ENCODE measurements around the gene TDRD3.

TDRD3 gene

DNA sequence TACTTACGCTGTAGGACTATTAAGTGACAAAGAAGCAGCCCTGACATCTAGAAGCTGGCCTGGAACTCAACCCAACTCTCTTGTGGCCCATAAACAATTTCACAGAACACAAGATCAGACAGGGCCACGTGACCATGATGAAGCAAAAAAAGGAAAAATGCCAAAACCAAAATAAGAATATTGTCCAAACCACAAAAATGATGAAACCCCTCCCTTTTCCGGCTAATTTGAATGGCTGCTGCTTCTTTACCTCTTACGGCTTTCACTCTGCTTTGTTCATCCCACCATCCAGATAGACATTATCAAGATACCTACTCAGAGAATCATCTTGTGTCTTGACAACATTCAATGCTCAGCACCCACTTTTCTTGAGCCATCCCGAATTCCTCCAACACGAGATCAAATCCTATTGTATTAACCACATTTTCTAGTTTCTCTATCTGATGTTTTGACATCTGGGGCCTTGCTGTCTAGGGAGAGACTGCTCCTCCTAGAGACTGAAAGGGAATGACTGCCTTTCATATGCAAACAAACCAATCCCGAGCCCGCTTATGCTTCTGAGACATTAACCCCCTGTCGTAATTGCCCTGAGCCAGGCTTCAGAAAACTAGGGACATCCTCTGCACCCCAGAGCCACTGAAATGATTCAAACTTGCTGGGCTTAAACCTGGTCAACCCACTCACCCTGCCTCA is 186.3 kb downstream of the TDRD3 start:
- no peak for DNase-seq

GRCh38 chr13:60583911-60584753 is 187.1 kb downstream of the TDRD3 start:
- DNase-seq = no peak

GRCh38 chr13:60584976-60585375 is 188.0 kb downstream of the TDRD3 start:
- no peak for DNase-seq

DNA sequence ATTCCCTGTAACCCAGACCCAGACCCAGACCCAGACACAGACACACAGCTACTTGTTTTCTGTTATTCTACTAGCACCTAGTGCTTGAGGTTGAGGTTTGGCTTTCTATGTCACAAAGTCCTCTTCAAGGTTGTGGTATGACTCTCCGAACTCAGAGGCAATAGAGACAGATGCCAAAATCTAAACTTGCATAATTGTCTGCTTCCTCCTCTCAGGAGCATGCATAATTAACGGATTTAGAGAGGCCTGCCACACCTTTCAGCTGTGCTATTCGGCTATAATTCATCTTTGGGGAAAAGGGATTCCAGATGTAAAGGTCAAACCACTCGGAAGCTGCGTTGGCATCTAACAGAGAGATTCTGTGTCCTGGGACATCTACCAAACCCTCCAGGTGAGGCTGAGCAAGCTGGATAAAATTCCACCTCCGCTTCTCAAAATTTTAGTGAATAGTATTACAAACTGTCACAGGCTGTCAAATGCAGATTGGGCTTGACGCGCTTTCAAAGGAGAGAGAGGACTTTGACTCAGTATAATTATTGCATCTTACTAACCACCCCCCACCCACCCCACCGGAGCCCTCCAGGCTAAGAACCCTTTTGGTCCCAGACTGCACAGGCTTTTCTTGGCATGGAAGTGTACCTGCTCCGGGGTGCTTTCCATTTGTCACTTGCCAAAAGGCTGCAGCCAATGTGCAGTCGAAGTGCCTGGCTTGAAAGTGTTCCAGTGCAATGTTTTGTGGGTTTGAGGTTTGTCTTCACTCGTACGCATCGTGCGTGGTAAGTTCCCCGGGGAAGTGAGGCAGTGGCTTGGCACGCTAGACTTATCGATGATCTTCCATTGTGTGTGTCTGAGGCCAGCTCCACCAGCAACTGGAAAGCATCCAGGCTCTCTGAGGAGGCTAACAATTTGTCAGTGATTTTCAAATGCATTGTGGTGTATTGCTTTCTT is 194.1 kb downstream of the TDRD3 start:
- no peak for DNase-seq

- no peak for DNase-seq
Observed at GRCh38 chr13:60603049-60603448, 206.0 kb downstream of the TDRD3 start.

GRCh38 chr13:60604058-60604457 is 207.0 kb downstream of the TDRD3 start:
- DNase-seq = no peak

DNA sequence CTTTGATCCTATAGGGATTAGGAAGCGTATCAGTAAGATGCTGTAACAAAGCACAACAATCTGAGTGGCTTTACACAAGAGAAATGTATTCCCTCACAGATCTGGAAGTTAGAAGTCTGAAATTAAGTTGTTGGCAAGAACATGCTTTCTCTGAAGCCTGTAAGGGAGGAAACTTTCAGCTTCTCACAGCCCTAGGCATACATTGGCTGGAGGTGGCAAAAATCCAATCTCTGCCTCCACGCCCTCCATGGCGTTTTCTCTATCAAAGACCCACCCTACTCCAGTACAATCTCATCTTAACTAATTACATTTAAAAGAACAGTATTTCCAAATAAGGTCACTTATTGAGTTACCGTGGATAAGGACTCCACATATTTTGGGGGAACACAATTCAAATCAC is 211.9 kb downstream of the TDRD3 start:
- DNase-seq = no peak

DNA sequence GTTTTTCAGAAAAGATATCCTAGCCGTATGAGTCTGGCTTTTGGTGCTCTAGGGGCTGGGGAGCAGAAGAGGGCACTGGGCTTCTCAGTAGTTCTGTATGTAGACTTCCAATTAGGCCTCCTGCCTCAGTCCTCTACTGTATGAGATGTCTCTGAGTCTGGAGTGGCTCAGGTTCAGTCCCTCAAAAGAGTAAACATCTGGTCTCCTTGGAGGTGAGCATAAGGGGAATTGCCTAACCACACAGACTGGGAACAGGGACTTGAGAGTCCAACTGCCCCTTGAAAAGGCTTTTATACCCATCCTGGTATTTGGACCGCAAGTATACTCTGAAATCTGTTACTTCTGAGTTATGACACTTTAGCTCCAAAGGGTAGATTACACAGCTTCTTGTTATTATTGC is 214.5 kb downstream of the TDRD3 start:
- DNase-seq = no peak

DNA sequence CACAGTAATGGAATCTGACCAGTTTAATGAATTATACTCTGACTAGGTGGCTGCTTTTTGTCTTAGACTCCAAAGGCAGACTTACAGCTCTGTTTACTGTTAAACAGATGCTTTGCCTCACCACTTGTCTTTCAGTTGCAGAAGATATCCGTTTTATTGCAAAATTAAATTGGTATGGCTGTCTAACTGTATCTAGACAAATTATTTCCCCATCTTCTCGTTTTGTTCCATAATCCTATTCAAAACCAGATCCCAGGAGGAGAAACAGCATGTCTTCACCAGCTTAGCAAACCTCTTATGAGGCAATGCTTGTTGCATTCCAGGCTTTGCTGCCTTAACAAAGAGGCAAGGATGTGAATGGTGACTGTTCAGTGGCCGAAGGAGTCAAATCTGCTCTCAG is 215.6 kb downstream of the TDRD3 start:
- no peak for DNase-seq

DNA sequence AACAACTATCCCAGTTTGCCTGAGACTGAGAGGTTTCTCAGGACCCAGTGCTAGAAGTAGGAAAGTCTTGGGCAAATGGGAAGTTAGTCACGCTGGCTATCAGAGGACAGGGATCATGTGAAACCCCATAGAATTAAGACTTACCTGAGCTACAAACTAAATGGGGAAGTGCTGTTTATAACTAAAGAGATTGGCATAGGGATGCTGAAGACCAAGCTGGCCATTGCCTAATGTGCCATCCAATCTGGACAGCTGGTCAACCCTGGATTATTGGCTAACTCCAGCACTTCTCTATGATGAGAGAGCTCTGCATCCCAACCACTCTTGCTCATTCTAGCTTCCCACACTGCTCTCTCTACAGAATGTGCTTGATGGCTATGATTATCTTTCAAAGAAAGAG is 216.1 kb downstream of the TDRD3 start:
- DNase-seq = no peak

DNA sequence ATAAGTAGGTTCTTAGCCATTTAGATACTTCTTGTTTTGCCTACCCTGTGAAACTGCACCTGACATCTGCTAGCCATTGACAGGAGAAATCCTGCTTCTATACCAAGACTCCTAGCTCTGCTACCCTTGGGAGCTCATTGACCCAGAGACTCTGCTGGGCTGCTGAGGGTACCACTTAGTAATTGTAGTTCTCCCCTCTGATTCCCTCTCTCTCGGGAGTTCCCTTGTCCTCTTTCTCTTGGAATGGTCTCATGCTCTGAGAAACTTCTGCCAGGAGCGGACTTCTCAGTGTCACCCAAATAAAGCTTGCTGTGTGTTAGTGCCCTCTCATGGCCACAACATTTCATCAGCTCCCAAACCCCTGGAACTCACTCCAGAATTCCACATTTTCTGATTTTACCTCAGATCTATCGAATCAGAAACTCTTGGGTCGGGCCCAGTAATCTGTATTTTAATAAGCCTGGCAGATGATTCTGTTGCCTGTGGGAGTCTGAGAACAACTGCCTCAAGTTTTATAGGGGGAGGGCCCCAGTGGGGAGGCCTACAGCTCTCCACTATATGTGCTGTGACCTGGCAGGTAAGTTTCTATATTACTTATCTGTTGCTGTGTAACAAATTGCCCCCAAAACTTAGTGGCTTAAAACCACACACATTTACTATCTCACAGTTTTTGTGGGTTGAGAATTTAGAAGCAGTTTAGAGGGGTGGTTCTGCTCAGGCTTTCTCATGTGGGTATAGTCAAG is 221.1 kb downstream of the TDRD3 start:
- no peak for DNase-seq

- no peak for DNase-seq
Observed at GRCh38 chr13:60619461-60619860, 222.4 kb downstream of the TDRD3 start.

DNA sequence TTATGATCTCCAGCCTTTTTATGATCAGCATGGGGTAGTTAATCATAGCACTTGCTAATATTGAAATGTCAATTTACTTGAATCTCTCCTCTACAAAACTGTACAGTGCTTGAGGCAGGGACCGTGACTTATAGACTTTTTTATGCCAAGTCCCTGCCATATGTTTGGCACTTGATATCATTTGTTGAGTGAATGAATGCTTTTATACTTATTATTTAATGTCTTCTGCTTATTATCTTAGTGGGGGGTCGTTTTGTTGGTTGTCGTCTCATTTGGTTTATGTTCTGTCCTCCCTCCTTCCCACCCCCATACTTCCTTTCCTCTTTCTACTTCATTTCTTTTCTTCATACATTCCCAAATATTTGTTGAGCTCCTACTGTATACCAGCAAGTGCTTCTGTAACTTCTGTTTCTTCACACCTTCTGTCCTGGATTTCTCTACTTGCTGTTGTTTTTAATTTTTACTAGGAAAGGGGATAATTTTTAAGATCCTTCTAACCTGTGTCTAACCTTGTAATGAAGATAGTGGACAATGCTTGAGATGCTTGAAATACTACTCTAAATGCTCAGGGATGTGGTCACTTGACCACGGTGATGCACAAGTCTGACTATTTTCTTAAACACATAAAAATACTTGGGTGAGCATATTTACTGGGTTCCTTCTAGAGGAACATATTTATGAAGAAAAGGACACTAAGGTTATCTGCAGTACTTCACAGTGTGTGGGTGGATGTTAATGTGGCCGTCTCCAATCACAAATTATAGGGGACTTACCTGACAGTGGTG is 223.8 kb downstream of the TDRD3 start:
- DNase-seq = no peak

GRCh38 chr13:60623151-60623550 is 226.1 kb downstream of the TDRD3 start:
- DNase-seq = no peak
